HG03558 (cell line): ENCODE results near the gene GDNF.

Experiments used
- ATAC-seq: cut with Tn5 transposase; IDR thresholded peaks from one replicate; pipeline ENCODE4 v1.9.1; 2021; ENCODE audit warnings: moderate number of reproducible peaks; ENCODE audit not compliant: unreplicated experiment; ENCODE audit errors: extremely low read depth

Gene GDNF

GRCh38 chr5:37849641-37850040 lies 9.8 kb upstream of the GDNF start:
- no peak for ATAC-seq

- ATAC-seq = no peak
Measured at GRCh38 chr5:37847978-37848425, 8.2 kb upstream of the GDNF start.

- no peak for ATAC-seq
Measured at GRCh38 chr5:37846786-37847310, 7.0 kb upstream of the GDNF start.

GRCh38 chr5:37844009-37844408 lies 4.2 kb upstream of the GDNF start:
- ATAC-seq = no peak

GRCh38 chr5:37842048-37842447 lies 2.2 kb upstream of the GDNF start:
- no peak for ATAC-seq

- ATAC-seq = no peak
Measured at GRCh38 chr5:37841203-37841602, 1.4 kb upstream of the GDNF start.

GRCh38 chr5:37840053-37841034 lies 503 bp upstream of the GDNF start:
- ATAC-seq = no peak

- no peak for ATAC-seq
Measured at GRCh38 chr5:37838933-37839341, 904 bp downstream of the GDNF start.

GRCh38 chr5:37838152-37838932 lies 1.5 kb downstream of the GDNF start:
- ATAC-seq = no peak

GRCh38 chr5:37837414-37838032 lies 2.3 kb downstream of the GDNF start:
- no peak for ATAC-seq

- ATAC-seq = no peak
Measured at GRCh38 chr5:37836592-37837413, 3.0 kb downstream of the GDNF start.

GRCh38 chr5:37836235-37836591 lies 3.6 kb downstream of the GDNF start:
- ATAC-seq = no peak

- ATAC-seq = no peak
Measured at GRCh38 chr5:37835380-37835973, 4.4 kb downstream of the GDNF start.

- no peak for ATAC-seq
Measured at GRCh38 chr5:37834542-37835379, 5.1 kb downstream of the GDNF start.

- no peak for ATAC-seq
Measured at GRCh38 chr5:37833990-37834389, 5.9 kb downstream of the GDNF start.

- ATAC-seq = no peak
Measured at GRCh38 chr5:37831821-37832534, 7.9 kb downstream of the GDNF start.

GRCh38 chr5:37830348-37830747 lies 9.5 kb downstream of the GDNF start:
- no peak for ATAC-seq
